ENCODE measurements around the gene NECTIN1. TPM values are rescaled to one million over a fixed set of nuclear protein-coding genes. Genes with fewer than 3 reads are reported as not detected.
A peak's percentile ranks its signal among the peaks of the same experiment; 100 is the strongest.

NECTIN1 gene, protein sequence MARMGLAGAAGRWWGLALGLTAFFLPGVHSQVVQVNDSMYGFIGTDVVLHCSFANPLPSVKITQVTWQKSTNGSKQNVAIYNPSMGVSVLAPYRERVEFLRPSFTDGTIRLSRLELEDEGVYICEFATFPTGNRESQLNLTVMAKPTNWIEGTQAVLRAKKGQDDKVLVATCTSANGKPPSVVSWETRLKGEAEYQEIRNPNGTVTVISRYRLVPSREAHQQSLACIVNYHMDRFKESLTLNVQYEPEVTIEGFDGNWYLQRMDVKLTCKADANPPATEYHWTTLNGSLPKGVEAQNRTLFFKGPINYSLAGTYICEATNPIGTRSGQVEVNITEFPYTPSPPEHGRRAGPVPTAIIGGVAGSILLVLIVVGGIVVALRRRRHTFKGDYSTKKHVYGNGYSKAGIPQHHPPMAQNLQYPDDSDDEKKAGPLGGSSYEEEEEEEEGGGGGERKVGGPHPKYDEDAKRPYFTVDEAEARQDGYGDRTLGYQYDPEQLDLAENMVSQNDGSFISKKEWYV
- 2.2 and 4.1 TPM in 2 replicates for total RNA-seq

DNA sequence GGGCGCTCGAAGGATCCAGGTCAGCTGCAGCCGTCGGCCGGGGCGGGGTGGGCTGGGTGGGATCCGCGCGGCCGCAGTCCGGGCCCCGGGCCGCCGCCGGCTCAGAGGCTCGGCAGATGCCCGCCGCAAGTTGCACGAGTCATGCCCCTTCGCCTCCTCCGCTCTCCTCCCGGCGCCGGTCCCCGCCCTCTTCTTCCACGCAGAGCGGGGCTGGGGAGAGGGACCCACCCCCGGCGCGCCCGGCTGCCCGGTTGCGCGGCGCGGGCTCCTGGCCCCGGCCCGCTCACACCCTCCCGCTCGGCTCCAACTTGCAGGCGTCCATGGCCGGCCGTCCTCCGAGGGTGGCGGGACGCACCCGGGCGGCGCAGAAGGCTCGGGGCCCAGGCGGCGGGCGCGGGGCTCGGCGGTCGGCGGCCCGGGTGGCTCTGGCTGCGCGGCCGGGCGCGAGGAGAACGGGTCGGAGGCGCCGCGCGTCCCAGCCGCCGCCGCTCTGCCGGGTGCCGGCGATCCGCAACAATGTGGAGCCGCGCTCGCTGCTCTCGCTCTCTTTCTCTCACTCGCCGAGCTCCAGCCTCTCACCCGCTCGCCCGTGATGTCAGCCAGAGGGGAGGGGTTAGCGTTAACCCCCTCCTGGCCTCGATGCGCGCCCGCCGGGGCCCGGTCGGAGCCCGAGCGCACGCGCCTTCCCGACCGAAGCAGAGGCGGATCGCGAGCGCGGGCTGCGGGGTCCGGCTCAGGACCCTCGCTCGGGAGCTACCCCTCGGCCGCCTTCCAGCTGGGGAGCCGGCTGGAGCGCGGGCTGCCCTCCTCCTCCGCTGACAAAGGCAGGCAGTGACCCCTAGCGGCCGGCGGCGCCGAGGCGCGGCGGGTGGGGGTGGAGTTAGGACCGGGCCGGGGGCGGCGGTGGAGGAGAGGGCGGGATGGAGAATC lies at the start of gene NECTIN1:
Gene NECTIN1 (minus strand): TSS at position 550 of the 930 bp plus-strand sequence. CDS start 647 bp downstream, outside the sequence.
- DNase-seq (ENCODE audit: low read depth in 2 of 2), result peak; percentile 87 to 89

DNA sequence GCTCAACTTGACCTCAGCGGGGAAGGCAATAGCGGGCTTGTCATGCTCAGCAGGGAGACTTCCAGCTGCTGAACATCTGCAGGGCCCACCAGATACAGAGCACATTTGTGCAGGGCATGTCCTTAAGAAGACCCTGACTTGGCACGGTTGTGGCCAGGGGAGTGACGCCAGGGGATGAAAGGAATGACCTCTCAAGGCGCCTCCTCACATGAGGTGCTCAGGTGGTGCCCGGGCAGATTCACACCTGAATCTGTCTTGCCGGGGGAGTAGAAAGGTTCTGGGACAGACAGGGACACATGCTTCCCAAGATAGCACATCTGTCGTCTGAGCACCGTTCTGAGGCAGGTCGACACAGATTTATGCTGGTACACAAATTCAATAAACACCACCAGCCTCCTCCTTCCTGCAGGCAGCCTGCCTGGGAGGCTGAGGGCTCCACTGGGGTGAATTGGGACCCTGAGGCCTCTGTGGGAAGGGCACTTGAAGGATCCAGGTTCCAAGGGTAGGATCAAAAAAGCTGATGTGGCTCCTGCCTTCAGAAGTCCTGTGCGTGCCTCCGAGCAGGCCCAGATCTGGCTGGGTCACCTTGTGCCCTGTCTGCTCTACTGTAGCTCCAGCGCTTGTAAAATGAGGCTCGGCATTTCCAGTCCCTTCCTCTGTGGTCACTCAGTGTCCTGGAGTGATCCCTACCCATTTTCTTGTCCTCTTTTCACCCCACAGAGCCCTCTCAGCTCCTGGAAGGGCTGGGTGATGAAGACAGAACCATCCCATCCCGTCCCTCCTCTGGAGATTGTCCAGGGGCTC lies 49.6 kb upstream of the NECTIN1 start:
- no peak for DNase-seq (ENCODE audit: low read depth in 2 of 2)

DNA sequence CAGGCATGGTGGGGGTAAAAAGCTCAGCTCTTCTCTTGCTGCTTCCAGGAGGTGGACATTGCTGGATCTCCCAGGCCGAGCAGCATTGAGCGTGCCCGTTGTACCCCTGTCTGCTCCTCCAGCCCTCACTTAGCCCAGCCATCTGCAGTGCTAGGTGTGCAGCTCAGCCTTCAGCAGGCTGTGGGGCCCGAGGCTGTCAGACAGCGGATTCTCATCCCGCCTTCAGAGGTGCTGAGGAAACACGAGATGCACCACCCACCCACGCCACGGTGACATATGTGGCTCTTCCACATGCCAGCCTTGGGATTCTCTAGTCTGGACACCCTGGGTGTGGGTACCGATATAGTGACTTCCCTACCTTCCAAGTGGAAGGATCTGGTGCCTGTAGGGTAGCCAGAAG lies 48.9 kb upstream of the NECTIN1 start:
- DNase-seq (ENCODE audit: low read depth in 2 of 2), result no peak

DNA sequence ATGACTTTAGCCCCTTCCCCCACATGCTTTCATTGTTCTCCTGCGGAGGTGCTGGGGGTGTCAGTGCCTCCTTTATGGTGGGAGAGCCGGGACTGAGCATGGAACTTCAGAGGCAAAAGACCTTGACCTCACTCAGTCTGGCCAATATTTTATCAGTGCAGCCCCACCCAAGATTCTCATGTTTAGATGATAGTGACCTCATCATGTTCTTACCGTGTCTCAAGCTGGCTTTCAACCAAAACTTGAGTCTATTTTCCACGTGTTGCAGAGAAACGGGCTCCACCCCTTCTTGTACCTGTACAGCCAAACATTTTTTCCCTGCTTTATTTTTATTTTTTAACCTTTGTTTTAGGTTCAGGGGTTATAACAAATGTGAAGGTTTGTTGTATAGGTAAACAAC lies 47.7 kb upstream of the NECTIN1 start:
- no peak for DNase-seq (ENCODE audit: low read depth in 2 of 2)

DNA sequence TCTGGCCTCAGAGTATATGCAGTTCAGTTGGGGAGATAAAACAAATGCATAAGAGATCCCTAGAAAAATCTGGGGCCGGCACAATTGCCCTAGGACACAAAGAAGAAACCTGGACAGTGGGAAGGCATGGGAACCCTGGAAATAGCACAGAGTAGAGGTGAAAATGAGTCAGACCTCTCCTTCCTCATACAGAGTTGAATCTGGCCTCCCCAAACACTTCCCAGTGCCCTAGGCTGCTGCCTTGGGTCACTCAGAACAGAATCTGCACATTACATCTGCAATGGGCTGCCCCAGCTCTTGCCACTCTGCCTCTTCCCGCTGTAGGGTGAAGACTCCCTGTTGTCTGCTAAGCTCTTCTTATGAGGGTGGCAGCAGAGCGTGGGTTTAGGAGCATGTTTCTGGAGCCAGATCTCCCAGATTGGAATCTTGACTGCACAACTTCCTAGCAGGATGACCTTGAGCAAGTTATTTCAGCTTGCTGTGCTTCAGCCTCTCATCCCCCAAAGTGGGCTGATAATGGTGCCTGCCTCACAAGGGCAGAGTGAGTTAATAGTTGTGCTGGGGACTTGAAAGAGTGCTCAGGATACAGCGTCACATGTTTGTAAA lies 47.1 kb upstream of the NECTIN1 start:
- DNase-seq (ENCODE audit: low read depth in 2 of 2), result no peak

DNA sequence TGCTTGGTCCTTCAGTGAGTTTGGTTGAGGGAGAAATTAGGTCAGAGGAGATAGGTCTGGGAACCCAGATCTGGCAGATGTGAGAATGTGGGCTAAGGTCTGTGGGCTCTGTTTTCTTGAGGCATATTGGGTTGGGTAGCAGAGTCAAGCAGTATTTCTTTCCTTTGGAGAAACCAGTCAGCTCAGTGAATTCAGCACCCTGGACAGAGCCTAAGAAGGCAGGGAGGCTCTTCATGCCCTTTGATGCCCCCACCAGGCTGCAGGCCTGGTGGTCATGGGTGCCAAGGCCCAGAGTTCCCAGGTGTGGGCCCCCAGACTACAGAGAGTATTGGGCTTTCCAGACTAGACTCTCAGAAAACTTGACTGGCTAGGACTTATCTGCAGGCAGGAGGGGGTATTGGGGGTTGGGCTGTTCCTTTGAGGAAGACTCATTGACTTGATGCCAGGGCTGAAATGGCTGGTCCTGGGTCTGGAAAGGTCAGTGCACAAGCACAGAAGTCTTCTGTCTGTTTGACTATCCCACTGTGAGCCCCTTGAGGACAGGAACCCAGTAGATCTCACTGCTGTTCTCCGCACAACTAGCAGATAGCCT lies 45.3 kb upstream of the NECTIN1 start:
- peak; percentile 28 to 42 for DNase-seq (ENCODE audit: low read depth in 2 of 2)

DNA sequence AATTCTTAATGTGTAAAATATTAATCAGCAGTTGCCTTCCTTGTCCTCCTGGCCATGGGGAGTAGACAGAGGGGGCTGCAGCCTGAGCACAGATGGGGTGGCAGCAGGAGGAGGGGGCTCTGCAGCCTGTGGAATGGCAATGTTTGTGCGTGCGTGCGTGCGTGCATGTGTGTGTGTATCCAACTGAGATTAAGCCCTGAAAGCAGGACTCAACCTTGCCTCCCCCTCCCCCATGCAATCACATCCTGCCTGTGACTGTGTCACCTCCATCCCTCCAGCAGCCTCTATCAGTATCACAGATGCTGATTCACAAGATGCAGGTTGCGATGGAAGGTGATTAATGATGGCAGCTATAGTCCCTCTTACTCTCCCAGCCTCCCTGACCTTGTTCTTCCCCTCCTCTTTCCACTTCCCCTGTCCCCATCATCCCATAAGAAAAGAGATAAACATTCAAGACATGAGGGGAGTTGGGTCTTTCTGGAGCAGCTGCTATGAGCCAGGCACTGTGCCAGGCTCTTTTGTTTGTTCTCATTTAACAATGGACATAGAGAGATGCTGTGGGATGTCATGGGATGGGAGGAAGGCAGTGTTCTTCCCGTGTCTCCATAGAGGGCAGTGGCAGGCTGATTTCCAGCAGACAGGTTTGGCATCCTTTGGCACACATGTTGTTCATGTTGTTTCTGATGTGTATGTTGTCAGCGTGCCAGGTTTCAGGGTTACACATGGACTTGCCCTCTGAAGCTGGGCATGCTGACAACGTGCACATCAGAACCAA lies 43.8 kb upstream of the NECTIN1 start:
- no peak for DNase-seq (ENCODE audit: low read depth in 2 of 2)

DNA sequence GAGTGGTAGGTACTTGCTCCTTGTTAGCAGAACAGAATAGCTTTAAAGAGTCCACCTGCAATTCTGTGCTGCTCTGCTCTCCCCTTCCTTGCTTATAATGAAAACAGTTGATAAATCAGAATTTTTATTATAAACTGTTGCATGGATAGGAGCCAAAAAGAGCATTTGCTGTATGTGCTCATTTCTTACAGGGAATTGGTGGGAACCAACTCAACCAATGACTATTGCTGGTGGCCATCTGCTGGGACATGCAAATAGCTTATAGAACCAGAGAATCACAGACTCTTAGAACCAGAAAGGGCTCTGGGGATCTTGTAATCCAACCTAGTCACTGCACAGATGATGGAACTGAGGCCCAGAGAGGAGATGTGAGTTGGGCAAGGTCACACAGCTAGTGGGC lies 43.1 kb upstream of the NECTIN1 start:
- DNase-seq (ENCODE audit: low read depth in 2 of 2), result no peak

DNA sequence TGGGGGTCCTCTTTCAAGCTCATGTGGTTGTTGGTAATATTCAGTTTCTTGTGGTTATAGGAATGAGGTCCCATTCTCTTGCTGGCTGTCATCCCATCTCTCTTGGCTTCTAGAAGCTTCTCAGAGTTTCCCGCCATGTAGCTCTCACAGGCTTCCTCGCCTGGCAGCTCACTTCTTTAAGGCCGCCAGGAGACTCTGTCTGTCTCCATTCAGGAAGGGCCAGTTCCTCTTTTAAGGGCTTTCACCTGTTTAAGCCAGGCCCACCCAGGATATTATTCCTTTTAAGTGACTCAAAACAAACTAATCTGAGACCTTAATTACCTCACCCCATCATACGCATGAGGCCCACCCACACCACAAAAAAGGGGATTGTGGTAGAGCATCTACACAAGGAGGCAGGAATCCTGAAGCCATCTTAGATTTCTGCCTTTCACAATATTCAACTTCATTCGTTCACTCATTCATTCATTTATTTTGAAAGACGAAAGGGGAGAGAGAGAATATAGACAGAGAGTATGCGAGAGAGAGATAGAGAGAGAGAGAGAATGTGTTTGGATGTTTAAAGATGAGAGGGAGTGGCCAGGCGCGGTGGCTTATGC lies 42.3 kb upstream of the NECTIN1 start:
- DNase-seq (ENCODE audit: low read depth in 2 of 2), result no peak

DNA sequence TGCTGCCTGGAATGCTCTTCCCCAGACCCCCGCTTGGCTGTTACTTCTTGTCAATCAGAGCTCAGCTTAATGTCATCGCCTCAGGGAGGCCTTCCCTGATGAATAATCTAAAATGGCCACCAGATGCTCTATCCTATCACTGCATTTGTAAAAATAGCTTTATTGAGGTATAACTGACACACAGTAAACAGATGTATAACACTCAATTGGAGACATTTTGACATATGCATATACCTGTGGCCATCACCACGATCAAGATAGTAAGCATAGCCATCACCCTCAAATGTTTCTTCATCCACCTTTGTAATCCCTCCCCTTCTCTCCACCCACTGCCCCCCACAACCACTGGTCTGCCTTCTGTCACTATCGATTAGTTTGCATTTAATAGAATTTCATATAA lies 36.6 kb upstream of the NECTIN1 start:
- DNase-seq (ENCODE audit: low read depth in 2 of 2), result no peak

DNA sequence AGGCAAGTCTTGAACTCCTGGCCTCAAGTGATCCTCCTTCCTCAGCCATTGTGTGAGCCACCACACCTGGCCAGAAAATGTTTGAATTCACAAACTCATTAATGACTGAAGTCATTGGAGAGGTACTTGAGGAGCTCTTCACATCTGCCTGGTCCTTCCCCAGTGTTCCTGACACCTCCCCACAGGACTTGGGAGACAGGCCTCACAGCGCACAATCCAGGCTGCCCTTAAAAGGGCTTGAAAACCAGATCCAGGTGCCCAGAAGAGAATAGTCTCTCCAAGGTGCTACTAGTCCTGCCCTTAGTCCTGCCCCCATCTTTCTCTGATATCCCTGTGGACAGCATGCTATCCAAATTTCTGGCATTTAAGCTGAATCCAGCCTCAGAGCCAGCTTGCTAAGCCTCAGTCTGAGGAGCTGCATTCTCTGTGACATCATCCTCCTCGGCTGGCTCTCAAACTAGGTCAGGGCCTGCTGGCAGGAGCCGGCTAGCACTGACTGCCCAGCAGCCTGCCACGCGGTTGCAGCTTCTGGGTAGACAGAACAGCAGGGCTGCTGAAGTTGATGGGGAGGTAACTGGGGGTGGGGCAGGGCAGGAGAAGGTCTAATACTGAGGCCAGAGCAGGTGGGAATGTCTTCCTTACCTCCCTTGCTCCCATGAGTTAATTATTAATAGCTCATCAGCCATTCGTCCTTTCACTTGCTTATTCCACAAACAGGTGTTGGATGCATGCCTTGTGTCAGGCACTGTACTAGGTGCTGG lies 35.3 kb upstream of the NECTIN1 start:
- no peak for DNase-seq (ENCODE audit: low read depth in 2 of 2)

DNA sequence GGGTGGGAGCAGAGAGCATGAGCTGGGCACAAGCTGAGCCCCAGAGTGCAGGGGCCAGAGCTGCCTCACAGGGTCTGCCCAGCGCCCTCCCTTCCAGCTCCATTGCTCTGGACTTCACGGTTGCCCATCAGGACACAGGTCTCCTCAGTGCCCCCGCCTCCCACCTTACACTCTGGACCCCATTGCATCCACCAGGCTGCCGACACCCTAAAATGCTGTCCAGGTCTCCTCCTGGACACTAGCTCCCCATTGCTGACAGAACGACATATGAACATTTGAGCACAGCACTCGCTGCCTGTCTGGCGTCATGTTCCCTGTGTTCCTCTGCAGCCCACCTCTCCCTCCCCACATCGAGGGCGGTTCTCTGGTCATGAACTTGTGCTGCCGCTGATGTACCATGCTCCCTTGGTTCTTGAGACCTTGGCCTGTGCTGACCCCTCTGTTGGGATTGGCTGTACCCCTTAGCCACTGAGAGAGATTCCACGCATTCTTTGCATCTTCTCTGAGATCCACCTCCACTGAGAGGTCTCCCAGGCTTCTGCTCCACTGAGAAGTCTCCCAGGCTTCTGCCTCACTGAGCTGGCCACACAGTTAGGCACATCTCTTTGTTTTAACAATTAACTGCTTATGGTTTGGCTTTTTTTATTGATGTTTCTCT lies 34.2 kb upstream of the NECTIN1 start:
- no peak for DNase-seq (ENCODE audit: low read depth in 2 of 2)

DNA sequence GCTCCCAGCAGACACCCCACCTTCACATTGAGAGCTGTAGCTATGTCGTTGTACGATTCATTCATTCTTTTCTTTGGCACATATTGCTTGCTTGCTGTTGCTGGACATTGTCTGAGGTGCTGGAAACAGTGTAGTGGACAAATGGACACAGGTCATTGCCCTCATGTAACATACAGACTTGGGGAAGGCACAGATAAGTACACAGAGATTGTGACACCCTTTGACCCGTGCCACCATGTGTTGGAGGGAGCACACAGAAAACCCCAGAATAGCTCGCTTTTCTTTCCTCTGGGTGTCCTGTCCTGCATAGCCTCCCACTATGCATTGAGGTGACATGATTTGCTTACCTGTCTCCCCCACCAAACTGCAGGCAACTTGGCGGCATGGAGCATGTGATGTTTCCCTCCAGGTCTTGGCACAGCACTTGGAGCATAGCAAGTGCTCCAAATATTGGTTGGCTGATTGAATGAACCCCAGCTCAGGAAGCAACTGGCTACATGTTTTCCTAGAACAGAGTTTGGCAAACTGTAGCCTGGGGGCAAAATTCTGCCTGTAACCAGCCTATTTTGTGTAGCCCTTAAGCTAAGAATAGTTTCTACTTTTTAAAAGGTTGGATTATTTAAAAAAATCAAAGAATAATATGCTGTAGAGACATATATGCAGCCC lies 30.9 kb upstream of the NECTIN1 start:
- DNase-seq (ENCODE audit: low read depth in 2 of 2), result no peak

DNA sequence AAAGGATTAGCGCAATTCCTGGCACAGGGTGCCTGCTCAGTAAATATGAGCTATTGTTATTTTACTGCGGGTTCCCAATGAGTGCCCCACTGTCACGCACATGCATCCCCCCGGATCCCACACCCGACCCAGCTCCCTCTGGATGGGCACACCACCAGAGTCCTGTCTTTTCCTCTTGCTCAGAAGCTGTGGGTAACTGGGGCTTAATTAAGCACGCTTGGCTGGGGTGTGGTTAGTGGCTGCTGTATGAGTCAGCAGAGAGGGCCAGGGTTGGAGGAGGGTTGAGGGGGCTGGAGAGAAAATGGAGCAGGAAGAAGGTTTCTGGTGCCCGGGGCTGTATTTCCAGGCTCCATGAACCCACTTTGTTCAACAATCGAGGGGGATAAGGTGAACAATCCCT lies 30.3 kb upstream of the NECTIN1 start:
- DNase-seq (ENCODE audit: low read depth in 2 of 2), result no peak

DNA sequence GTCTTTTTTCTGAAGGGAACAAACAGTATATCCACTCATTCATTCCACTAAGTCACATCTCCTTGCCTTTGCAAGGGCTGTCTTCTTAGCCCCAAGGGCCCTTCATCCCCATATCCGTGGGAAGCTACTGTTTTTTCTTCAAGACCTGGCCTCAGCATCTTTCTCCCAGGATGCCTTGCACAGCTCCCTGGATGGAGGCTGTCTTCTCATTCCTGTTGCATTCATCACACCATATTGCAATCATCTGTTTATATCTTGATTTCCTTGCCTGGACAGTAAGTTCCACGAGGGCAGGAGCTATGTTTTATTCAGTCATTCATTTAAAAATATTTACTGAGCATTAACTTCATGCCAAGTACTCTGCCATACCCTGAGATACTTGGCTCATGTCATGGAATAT lies 29.3 kb upstream of the NECTIN1 start:
- DNase-seq (ENCODE audit: low read depth in 2 of 2), result no peak

DNA sequence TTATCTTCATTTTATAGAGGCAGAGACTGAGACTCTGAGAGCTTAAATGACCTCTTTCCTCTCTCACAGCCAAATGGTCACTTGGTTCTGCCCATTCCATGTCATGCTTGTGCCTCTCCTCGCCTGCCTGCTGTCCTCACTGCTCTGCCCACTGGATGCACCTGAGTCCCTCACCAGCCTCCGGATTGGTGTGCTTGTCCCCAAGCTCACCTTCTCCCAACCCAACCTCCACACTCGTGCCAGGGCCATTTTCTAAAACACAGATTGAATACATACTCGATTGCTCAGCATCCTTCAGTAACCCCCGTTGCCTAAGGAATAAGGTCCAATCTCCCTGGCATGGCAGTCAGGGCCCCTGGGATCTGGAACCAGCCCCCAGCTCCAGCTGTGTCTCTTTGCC lies 28.4 kb upstream of the NECTIN1 start:
- no peak for DNase-seq (ENCODE audit: low read depth in 2 of 2)

DNA sequence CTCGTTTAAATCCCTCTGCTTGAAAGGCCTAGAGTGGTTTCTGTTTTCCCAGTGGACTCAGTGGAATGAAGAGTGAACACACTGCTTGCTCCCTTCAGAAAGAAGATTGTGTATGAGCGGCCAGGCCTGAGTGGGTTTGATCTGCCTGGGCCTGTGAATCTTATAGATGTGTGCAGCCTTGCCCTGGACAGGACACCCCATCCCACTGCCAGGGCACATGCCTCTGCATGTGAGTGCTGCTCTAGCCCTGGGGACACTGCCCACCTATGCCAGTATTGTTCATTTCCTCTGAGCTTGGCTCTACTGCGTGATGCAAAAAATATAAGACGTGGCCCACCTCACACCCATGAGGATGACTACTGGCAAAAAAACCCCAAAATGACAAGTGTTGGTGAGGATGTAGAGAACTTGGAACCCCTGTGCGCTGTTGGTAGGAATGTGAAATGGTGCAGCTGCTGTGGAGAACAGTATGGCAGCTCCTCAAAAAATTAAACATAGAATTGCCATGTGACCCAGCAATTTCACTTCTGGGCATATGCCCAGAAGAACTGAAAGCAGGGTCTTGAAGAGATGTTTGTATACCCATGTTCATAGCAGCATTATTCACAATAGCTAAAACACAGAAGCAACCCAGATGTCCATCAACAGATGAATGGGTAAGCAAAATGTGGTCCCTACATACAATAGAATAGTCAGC lies 27.3 kb upstream of the NECTIN1 start:
- DNase-seq (ENCODE audit: low read depth in 2 of 2), result no peak

Measured in lung microvascular endothelial cell (primary cell).